ENCODE data around the gene ACTL7A. TPM values are rescaled to one million over a fixed set of nuclear protein-coding genes. Genes with fewer than 3 reads are reported as not detected.

ACTL7A gene
- total and polyA plus RNA-seq, 3 donors from 2014 or later = 74.9 to 292 (median 168) TPM

DNA sequence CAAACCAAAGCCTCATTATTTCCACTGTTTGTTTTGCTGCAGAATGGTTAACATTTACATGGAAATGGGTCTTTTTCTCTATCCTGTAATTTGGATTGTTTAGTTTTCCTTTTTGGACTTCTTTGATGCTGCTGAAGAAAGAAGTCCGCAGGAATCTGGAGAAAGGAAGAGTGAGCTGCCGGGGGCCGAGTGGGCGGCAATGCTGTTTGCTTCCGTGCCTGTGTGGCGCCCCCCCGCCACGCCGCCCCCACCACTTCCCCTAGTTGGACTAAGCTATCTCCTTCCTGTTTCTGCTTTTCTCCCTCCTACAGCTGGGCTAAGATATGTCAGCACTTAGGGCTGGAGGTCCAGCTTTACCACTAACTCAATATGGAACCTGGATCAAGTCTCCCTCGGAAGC is 46.0 kb upstream of the ACTL7A start:
- 45 to 59% methylated on average over 10 of the region's 10 CpGs for WGBS, 2 donors
- H3K9me3 ChIP-seq = no peaks in the 10 kb centered on the region
- H3K4me1 ChIP-seq = no peaks in the 10 kb centered on the region
- H3K36me3 ChIP-seq (ENCODE audit: low read depth, missing control alignments) = no peaks in the 10 kb centered on the region
- TF ChIP-seq POLR2A (IDR thresholded peaks at IDR 0.05) = no peak
- TF ChIP-seq, protein P1, sequence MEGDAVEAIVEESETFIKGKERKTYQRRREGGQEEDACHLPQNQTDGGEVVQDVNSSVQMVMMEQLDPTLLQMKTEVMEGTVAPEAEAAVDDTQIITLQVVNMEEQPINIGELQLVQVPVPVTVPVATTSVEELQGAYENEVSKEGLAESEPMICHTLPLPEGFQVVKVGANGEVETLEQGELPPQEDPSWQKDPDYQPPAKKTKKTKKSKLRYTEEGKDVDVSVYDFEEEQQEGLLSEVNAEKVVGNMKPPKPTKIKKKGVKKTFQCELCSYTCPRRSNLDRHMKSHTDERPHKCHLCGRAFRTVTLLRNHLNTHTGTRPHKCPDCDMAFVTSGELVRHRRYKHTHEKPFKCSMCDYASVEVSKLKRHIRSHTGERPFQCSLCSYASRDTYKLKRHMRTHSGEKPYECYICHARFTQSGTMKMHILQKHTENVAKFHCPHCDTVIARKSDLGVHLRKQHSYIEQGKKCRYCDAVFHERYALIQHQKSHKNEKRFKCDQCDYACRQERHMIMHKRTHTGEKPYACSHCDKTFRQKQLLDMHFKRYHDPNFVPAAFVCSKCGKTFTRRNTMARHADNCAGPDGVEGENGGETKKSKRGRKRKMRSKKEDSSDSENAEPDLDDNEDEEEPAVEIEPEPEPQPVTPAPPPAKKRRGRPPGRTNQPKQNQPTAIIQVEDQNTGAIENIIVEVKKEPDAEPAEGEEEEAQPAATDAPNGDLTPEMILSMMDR (IDR thresholded peaks at IDR 0.05) = no peak
- no peak overlapping the region for H3K4me3 ChIP-seq
- no peak for DNase-seq
- no peak overlapping the region for H3K27ac ChIP-seq
- H3K27me3 ChIP-seq = no peaks in the 10 kb centered on the region
- intact Hi-C loops (cut with DNase I; ENCODE audit: low total_unique reads) = no loop called here

DNA sequence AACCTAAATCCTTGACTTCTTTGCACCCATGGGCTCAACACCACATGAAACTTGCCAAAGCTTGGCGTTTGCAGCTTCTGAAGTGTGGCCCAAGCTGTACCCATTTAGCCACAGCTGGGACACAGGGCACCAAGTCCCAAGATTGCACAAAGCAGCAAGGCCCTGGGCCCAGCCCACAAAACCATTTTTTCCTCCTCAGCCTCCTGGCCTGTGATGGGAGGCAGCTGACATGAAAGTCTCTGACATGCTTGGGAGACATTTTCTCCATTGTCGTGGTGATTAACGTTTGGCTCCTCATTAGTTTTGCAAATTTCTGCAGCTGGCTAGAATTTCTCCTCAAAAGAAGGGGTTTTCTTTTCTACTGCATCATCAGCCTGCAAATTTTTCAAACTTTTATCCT is 38.2 kb upstream of the ACTL7A start:
- Histone ChIP-seq H3K9me3 (no peaks in the 10 kb centered on the region), H3K27me3 (no peaks in the 10 kb centered on the region), H3K4me1 (no peaks in the 10 kb centered on the region), H3K36me3 (ENCODE audit: low read depth, missing control alignments) (no peaks in the 10 kb centered on the region), H3K4me3 (no peak overlapping the region), H3K27ac (no peak overlapping the region)
- TF ChIP-seq POLR2A (IDR thresholded peaks at IDR 0.05) = no peak
- TF ChIP-seq, protein P1 (IDR thresholded peaks at IDR 0.05) = no peak
- WGBS, 2 donors = 78 to 84% methylated on average over 3 of the region's 3 CpGs
- intact Hi-C loops (cut with DNase I; ENCODE audit: low total_unique reads) = no loop called here
- DNase-seq = no peak

DNA sequence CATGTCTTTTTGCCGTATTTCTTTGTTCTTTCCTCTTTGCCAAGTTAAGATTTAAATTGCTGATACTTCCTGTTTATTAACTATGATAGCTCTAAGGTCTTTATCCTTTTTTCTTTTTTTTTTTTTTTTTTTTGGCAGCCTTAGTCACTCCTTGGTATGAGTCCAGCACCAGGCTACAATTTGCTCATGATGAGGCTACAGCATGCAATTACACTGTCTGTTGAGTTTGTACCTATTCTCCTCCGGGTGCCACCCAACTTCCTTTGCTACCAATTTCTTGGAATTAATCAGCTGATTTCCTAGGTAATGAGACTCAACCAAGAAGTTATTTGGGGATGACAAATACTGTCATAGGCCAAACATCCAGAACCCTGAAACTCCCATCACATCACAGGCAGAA is 31.8 kb upstream of the ACTL7A start:
- no peak overlapping the region for H3K27ac ChIP-seq
- no peaks in the 10 kb centered on the region for H3K36me3 ChIP-seq (ENCODE audit: low read depth, missing control alignments)
- intact Hi-C loops (cut with DNase I; ENCODE audit: low total_unique reads) = no loop called here
- TF ChIP-seq, protein P1 (IDR thresholded peaks at IDR 0.05) = no peak
- TF ChIP-seq POLR2A (IDR thresholded peaks at IDR 0.05) = no peak
- no peak overlapping the region for H3K4me3 ChIP-seq
- DNase-seq = no peak
- no peaks in the 10 kb centered on the region for H3K9me3 ChIP-seq
- H3K27me3 ChIP-seq = no peaks in the 10 kb centered on the region
- 70 to 72% methylated on average over 2 of the region's 2 CpGs for WGBS, 2 donors
- no peaks in the 10 kb centered on the region for H3K4me1 ChIP-seq

DNA sequence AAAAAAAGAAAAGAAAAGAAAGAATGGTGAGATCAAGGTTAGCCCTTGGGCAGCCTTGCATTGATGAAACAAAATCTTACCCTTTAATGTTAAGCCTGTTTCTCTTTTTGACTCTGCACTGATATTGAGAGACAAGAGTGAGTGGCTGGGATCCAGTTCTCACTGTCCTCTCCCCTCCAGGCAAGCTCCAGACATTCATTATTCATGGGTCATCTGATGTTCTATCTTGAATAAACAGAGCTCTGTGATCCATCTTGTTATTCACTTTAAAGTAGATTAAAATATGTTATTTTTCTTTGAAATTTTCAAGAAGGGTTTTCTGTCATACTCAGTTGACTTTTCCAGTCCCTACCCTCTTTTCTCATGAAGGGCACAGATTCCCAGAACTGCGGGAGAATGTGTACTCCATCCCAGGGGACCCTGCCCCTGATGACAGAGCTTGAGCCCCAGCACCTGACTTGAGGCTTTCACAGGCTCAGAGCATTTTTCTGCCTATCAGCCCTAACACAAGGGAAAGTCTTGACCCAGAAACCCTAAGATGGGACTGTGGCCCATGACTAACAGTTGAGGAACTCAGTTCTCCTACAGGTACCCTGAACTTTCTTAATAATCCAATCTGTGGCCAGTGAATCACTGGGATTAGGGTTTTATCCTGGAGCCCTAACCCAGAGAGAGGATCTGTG is 30.4 kb upstream of the ACTL7A start:
- Histone ChIP-seq H3K4me1 (no peaks in the 10 kb centered on the region), H3K27ac (no peak overlapping the region), H3K36me3 (ENCODE audit: low read depth, missing control alignments) (no peaks in the 10 kb centered on the region), H3K27me3 (no peaks in the 10 kb centered on the region), H3K9me3 (no peaks in the 10 kb centered on the region), H3K4me3 (no peak overlapping the region)
- no peak for DNase-seq
- 80 to 85% methylated on average over 1 of the region's 1 CpG for WGBS, 2 donors
- TF ChIP-seq POLR2A (IDR thresholded peaks at IDR 0.05) = no peak
- TF ChIP-seq, protein P1 (IDR thresholded peaks at IDR 0.05) = no peak
- intact Hi-C loops (cut with DNase I; ENCODE audit: low total_unique reads) = no loop called here

DNA sequence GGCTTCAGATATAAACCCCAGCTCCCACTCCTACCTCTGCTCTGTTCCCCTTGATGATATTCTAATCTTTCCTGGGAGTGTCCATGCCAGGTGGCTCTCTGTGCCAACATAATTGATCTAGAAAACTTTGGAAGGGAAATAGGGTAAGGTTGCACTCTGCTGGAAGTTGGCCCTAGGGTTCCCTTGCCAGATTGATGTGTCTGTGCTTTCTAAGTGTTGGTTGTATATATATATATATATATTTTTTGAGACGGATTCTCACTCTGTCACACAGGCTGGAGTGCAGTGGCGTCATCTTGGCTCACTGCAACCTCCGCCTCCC is 29.9 kb upstream of the ACTL7A start:
- Histone ChIP-seq H3K27me3 (no peaks in the 10 kb centered on the region), H3K36me3 (ENCODE audit: low read depth, missing control alignments) (no peaks in the 10 kb centered on the region), H3K4me1 (no peaks in the 10 kb centered on the region), H3K9me3 (no peaks in the 10 kb centered on the region), H3K4me3 (no peak overlapping the region), H3K27ac (no peak overlapping the region)
- no peak for DNase-seq
- TF ChIP-seq, protein P1 (IDR thresholded peaks at IDR 0.05) = no peak
- TF ChIP-seq POLR2A (IDR thresholded peaks at IDR 0.05) = no peak
- WGBS, 2 donors = 90 to 100% methylated on average over 3 of the region's 3 CpGs
- intact Hi-C loops (cut with DNase I; ENCODE audit: low total_unique reads) = no loop called here
